Keratinocyte (primary cell): ENCODE data around the gene NRROS.

Source experiments
- CTCF ChIP-seq, 3 experiments: IDR thresholded peaks in 1 of 3; conservative IDR thresholded peaks in 1 of 3; optimal IDR thresholded peaks in 1 of 3; 2 replicates in 2 of 3; 3 replicates in 1 of 3; pipeline versions ENCODE3 to v1.5.1; 2011; ENCODE audit warnings: low read length in 3 of 3, mild to moderate bottlenecking in 3 of 3, moderate library complexity in 2 of 3, control low read depth in 1 of 3, inconsistent platforms in 1 of 3; ENCODE audit not compliant: insufficient read depth in 2 of 3; ENCODE audit errors: extremely low read depth in 1 of 3
- EZH2 ChIP-seq: IDR thresholded peaks from one replicate; pipeline ENCODE4 v1.6.1; 2012; ENCODE audit warnings: inconsistent platforms, mild to moderate bottlenecking, low read length, moderate library complexity

- TF ChIP-seq EZH2 (no peak), CTCF (optimal IDR thresholded peaks at IDR 0.05 in 1 of 3, IDR thresholded peaks at IDR 0.05 in 1 of 3, conservative IDR thresholded peaks at IDR 0.05 in 1 of 3; ENCODE audit: extremely low read depth in 1 of 3, insufficient read depth in 2 of 3, low read length in 3 of 3) (no peak)
Measured at GRCh38 chr3:196689941-196690660, 50.6 kb downstream of the NRROS start.
